IPS DF 4.7 (cell line): ENCODE data around the gene DNAAF8.

ENCODE experiments used
- DNase-seq: peaks from one replicate; pipeline ENCODE4 v3.0.0-alpha.2; 2013; ENCODE audit warnings: low spot score; ENCODE audit errors: extremely low read depth

DNAAF8 gene

GRCh38 chr16:4734063-4734729, at the start of gene DNAAF8, which contains the start of gene ANKS3:
Gene DNAAF8 (plus strand): TSS chr16:4734537. CDS start chr16:4736515, 1,978 bp downstream.
Gene ANKS3 (minus strand): TSS chr16:4734271. CDS start chr16:4730149, 4,122 bp downstream.
- peak; percentile 87 for DNase-seq

- no peak for DNase-seq
Observed at GRCh38 chr16:4684763-4685162, 49.6 kb upstream of the DNAAF8 start.

GRCh38 chr16:4685292-4685691, 49.0 kb upstream of the DNAAF8 start:
- no peak for DNase-seq

- DNase-seq, result no peak
Observed at GRCh38 chr16:4685776-4686496, 48.4 kb upstream of the DNAAF8 start.

- DNase-seq, result no peak
Observed at GRCh38 chr16:4686497-4687210, 47.7 kb upstream of the DNAAF8 start.

- DNase-seq, result no peak
Observed at GRCh38 chr16:4687416-4687815, 46.9 kb upstream of the DNAAF8 start.

- DNase-seq, result no peak
Observed at GRCh38 chr16:4687946-4688673, 46.2 kb upstream of the DNAAF8 start.

GRCh38 chr16:4688674-4689045, 45.7 kb upstream of the DNAAF8 start:
- no peak for DNase-seq

- no peak for DNase-seq
Observed at GRCh38 chr16:4689091-4689671, 45.2 kb upstream of the DNAAF8 start.

GRCh38 chr16:4689864-4690704, 44.3 kb upstream of the DNAAF8 start:
- no peak for DNase-seq

GRCh38 chr16:4690946-4691665, 43.2 kb upstream of the DNAAF8 start:
- no peak for DNase-seq

- no peak for DNase-seq
Observed at GRCh38 chr16:4691666-4692412, 42.5 kb upstream of the DNAAF8 start.

GRCh38 chr16:4692460-4693295, 41.7 kb upstream of the DNAAF8 start:
- DNase-seq, result no peak

- DNase-seq, result peak; percentile 72
Observed at GRCh38 chr16:4693296-4693955, 40.9 kb upstream of the DNAAF8 start, which contains the start of gene NUDT16L1. Gene NUDT16L1 (plus strand): TSS chr16:4693562. CDS start chr16:4693727, 165 bp downstream.

- no peak for DNase-seq
Observed at GRCh38 chr16:4693956-4694641, 40.2 kb upstream of the DNAAF8 start.

GRCh38 chr16:4694642-4695451, 39.5 kb upstream of the DNAAF8 start:
- DNase-seq, result no peak
